ENCODE data around the gene PDSS1.

Gene PDSS1

DNA sequence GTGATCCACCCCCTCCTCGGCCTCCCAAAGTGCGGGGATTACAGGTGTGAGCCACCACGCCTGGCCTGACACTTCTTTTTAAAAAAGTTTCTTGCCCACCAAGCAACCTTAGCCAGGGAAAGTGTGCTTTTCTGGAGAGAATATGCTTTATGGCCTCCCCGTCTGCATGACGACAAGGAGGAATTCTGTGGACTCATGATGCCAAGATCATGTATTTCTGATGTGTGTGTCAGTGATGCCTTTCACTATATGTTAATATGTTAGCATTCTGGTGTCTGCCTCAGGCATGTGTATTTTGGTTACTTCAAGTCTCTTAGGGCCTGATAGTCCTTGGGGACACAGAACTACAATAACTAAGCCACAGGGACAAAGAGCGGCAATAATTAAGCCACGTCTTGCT lies 2.1 kb downstream of the PDSS1 start:
- H3K4me3 ChIP-seq (ENCODE audit: low read depth, low read length) = no peak overlapping the region

DNA sequence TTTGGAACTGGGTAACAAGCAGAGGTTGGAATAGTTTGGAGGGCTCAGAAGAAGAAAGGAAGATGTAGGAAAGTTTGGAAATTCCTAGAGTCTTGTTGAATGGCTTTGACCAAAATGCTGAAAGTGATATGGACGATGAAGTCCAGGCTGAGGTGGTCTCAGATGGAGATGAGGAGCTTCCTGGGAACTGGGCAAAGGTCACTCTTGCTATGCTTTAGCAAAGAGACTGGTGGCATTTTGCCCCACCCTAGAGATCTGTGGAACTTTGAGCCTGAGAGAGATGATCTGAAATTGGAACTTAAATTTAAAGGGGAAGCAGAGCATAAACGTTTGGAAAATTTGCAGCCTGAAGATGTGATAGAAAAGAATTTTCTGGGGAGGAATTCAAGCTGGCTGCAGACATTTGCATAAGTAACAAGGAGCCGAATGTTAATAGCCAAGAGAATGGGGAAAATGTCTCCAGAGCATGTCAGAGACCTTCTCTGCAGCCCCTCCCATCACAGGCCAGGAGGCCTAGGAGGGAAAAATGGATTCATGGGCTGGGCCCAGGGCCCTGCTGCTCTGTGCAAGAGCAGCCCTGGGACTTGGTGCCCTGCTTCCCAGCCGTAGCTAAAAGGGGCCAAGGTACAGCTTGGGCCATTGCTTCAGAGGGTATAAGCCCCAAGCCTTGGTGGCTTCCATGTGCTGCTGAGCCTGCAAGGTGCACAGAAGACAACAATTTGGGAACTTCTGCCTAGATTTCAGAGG lies 3.6 kb downstream of the PDSS1 start:
- no peak for DNase-seq (ENCODE audit: low read depth)
- H3K4me3 ChIP-seq (ENCODE audit: low read depth, low read length) = no peak overlapping the region
- TF ChIP-seq, protein P1, sequence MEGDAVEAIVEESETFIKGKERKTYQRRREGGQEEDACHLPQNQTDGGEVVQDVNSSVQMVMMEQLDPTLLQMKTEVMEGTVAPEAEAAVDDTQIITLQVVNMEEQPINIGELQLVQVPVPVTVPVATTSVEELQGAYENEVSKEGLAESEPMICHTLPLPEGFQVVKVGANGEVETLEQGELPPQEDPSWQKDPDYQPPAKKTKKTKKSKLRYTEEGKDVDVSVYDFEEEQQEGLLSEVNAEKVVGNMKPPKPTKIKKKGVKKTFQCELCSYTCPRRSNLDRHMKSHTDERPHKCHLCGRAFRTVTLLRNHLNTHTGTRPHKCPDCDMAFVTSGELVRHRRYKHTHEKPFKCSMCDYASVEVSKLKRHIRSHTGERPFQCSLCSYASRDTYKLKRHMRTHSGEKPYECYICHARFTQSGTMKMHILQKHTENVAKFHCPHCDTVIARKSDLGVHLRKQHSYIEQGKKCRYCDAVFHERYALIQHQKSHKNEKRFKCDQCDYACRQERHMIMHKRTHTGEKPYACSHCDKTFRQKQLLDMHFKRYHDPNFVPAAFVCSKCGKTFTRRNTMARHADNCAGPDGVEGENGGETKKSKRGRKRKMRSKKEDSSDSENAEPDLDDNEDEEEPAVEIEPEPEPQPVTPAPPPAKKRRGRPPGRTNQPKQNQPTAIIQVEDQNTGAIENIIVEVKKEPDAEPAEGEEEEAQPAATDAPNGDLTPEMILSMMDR (IDR thresholded peaks at IDR 0.05; ENCODE audit: control insufficient read depth, extremely low read depth, insufficient read depth) = no peak

More for the DNA sequence above, 2.1 kb downstream of the PDSS1 start:
- DNase-seq (ENCODE audit: low read depth) = no peak
- TF ChIP-seq, protein P1 (IDR thresholded peaks at IDR 0.05; ENCODE audit: control insufficient read depth, extremely low read depth, insufficient read depth) = no peak

GRCh38 chr10:26703096-26703495 lies 5.6 kb downstream of the PDSS1 start:
- TF ChIP-seq, protein P1 (IDR thresholded peaks at IDR 0.05; ENCODE audit: control insufficient read depth, extremely low read depth, insufficient read depth) = no peak
- H3K4me3 ChIP-seq (ENCODE audit: low read depth, low read length) = no peak overlapping the region
- DNase-seq (ENCODE audit: low read depth) = no peak

- TF ChIP-seq, protein P1 (IDR thresholded peaks at IDR 0.05; ENCODE audit: control insufficient read depth, extremely low read depth, insufficient read depth) = no peak
- H3K4me3 ChIP-seq (ENCODE audit: low read depth, low read length) = no peak overlapping the region
- DNase-seq (ENCODE audit: low read depth) = no peak
Observed at GRCh38 chr10:26703974-26704373, 6.5 kb downstream of the PDSS1 start.

DNA sequence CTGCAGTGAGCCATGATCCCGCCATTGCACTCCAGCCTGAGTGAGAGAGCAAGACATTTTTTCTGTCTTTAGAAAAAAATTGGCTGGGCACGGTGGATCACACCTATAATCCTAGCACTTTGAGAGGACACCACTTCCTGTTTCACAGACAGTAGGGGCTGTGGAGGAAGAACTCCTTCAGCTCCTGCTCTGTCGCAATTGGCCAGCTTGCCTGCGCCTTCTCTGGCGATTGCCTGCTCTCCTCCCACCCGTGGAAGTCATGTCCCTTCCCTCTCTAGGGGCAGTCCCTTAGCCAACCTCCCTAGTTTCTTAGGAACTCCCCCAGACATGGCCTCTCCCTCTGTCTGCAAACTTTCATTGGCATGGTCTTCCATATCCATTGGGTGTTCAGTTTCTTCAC lies 8.7 kb downstream of the PDSS1 start:
- DNase-seq (ENCODE audit: low read depth) = no peak
- no peak overlapping the region for H3K4me3 ChIP-seq (ENCODE audit: low read depth, low read length)
- TF ChIP-seq, protein P1 (IDR thresholded peaks at IDR 0.05; ENCODE audit: control insufficient read depth, extremely low read depth, insufficient read depth) = no peak

GRCh38 chr10:26706936-26707335 lies 9.4 kb downstream of the PDSS1 start:
- no peak for DNase-seq (ENCODE audit: low read depth)
- H3K4me3 ChIP-seq (ENCODE audit: low read depth, low read length) = no peak overlapping the region
- TF ChIP-seq, protein P1 (IDR thresholded peaks at IDR 0.05; ENCODE audit: control insufficient read depth, extremely low read depth, insufficient read depth) = no peak

- no peak overlapping the region for H3K4me3 ChIP-seq (ENCODE audit: low read depth, low read length)
- TF ChIP-seq, protein P1 (IDR thresholded peaks at IDR 0.05; ENCODE audit: control insufficient read depth, extremely low read depth, insufficient read depth) = no peak
- no peak for DNase-seq (ENCODE audit: low read depth)
Observed at GRCh38 chr10:26711324-26711723, 13.8 kb downstream of the PDSS1 start.
